PC-3 (cell line): ENCODE data around the gene CFAP58.

Experiments used
- EZH2 ChIP-seq: fragments of 300-600 bp; sonication (generic); IDR thresholded peaks from one replicate; pipeline ENCODE4 v1.6.1; 2017; ENCODE audit warnings: antibody characterized with exemption, mild to moderate bottlenecking, low read length; ENCODE audit not compliant: unreplicated experiment
- EZH2phosphoT487 ChIP-seq: fragments of 300-600 bp; sonication (generic); IDR thresholded peaks from 2 replicates; pipeline ENCODE4 v1.6.1; 2018; ENCODE audit warnings: mild to moderate bottlenecking, antibody characterized with exemption, low read length, borderline replicate concordance
- TF ChIP-seq, protein P1 (sequence below): fragments of 300-600 bp; sonication (generic); conservative IDR thresholded peaks from 2 replicates; pipeline ENCODE4 v1.5.1; 2017; ENCODE audit warnings: antibody characterized with exemption, low read depth, mild to moderate bottlenecking, low read length

GRCh38 chr10:104367904-104368303 lies 14.3 kb downstream of the CFAP58 start:
- TF ChIP-seq, protein P1, sequence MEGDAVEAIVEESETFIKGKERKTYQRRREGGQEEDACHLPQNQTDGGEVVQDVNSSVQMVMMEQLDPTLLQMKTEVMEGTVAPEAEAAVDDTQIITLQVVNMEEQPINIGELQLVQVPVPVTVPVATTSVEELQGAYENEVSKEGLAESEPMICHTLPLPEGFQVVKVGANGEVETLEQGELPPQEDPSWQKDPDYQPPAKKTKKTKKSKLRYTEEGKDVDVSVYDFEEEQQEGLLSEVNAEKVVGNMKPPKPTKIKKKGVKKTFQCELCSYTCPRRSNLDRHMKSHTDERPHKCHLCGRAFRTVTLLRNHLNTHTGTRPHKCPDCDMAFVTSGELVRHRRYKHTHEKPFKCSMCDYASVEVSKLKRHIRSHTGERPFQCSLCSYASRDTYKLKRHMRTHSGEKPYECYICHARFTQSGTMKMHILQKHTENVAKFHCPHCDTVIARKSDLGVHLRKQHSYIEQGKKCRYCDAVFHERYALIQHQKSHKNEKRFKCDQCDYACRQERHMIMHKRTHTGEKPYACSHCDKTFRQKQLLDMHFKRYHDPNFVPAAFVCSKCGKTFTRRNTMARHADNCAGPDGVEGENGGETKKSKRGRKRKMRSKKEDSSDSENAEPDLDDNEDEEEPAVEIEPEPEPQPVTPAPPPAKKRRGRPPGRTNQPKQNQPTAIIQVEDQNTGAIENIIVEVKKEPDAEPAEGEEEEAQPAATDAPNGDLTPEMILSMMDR = no peak
- TF ChIP-seq EZH2 (no peak), EZH2phosphoT487 (no peak)
